Naive B cell (primary cell): ENCODE data around the gene CFAP157. TPM values are rescaled to one million over a fixed set of nuclear protein-coding genes. Genes with fewer than 3 reads are reported as not detected.
"Not testable (repeated sequence)": the region's sequence is repeated elsewhere in the genome, so short reads cannot be mapped to it uniquely, and the experiment has no call there.

Experiments
- ATAC-seq, 2 donors: fragments of 150-1000 bp; cut with Tn5 transposase; 2 replicates each; pipeline ENCODE4 v1.10.0; 2021; ENCODE audit warnings: low read depth in 2 of 2, mild to moderate bottlenecking in 2 of 2, moderate library complexity in 2 of 2
- DNase-seq: peaks from one replicate; pipeline ENCODE4 v3.0.0; 2022
- H3K27ac Mint-ChIP-seq, 6 donors: one replicate each; pipeline ENCODE4 v1.8.0; 2020 to 2022; ENCODE audit warnings: mild to moderate bottlenecking in 6 of 6, mixed read lengths in 6 of 6, moderate library complexity in 5 of 6, inconsistent platforms in 2 of 6
- H3K27me3 Mint-ChIP-seq, 3 donors: one replicate each; pipeline ENCODE4 v1.8.0; 2021 to 2022; ENCODE audit warnings: mixed read lengths in 3 of 3, mild to moderate bottlenecking in 1 of 3
- H3K36me3 Mint-ChIP-seq, 2 donors: one replicate each; pipeline ENCODE4 v1.8.0; 2020 to 2022; ENCODE audit warnings: mixed read lengths in 2 of 2, inconsistent platforms in 1 of 2, mild to moderate bottlenecking in 1 of 2
- H3K4me1 Mint-ChIP-seq, 3 donors: one replicate each; pipeline ENCODE4 v1.8.0; 2020 to 2022; ENCODE audit warnings: mixed read lengths in 3 of 3, inconsistent platforms in 1 of 3, mild to moderate bottlenecking in 1 of 3, moderate library complexity in 1 of 3
- H3K4me3 Mint-ChIP-seq, 8 donors: one replicate each; pipeline ENCODE4 v1.8.0; 2020 to 2022; ENCODE audit warnings: mild to moderate bottlenecking in 8 of 8, mixed read lengths in 8 of 8, moderate library complexity in 8 of 8, inconsistent platforms in 2 of 8
- H3K9me3 Mint-ChIP-seq, 7 donors: one replicate each; pipeline ENCODE4 v1.8.0; 2020 to 2022; ENCODE audit warnings: mixed read lengths in 7 of 7, mild to moderate bottlenecking in 5 of 7, inconsistent platforms in 2 of 7, moderate library complexity in 1 of 7
- polyA plus RNA-seq, 6 donors: library from polyadenylated mRNA; unstranded; fragments of 300-500 nt; fragmentation: Illumina TruSeq; gene quantifications; one replicate each; pipeline ENCODE4 v1.2.3, GENCODE V29; 2021; ENCODE audit warnings: low read depth in 6 of 6

Gene CFAP157
- polyA plus RNA-seq, 6 donors from 2014 or later, result 0.13 to 0.46 (median 0.40) TPM; not detected in 3

- no peak for DNase-seq
- Mint-ChIP-seq H3K4me3 (no peak overlapping the region), H3K27ac (peak overlapping the region in 1 of 6 donors; percentile 41), H3K4me1 (peaks cover 14 to 19% (median 15%) of the 10 kb centered on the region in 3 donors), H3K36me3 (peaks cover 3 to 6% of the 10 kb centered on the region in 2 donors), H3K9me3 (no peaks in the 10 kb centered on the region), H3K27me3 (no peaks in the 10 kb centered on the region)
- ATAC-seq, result no peak
Measured at GRCh38 chr9:127755061-127756060, 48.6 kb downstream of the CFAP157 start.

DNA sequence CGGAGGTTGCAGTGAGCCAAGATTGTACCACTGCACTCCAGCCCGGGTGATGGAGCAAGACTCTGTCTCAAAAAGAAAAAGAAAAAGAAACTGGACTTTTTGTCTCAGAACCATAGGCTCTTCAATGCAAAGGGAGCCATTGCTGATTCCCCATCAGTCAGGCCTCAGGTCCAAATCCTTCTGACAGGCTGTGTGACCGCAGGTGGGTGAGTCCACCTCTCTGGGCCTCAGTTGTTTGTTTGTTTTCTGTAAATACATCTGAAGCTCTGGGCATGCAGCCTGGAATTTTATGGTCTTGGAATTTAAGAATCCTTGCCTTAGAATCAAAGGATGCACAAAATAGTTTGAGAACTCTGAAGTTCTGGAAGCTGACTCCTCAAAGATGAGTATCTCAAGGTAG is 49.4 kb downstream of the CFAP157 start:
- DNase-seq, result no peak
- Mint-ChIP-seq H3K36me3 (peaks cover 0 to 6% of the 10 kb centered on the region in 2 donors), H3K4me1 (peaks cover 15 to 23% (median 15%) of the 10 kb centered on the region in 3 donors), H3K4me3 (no peak overlapping the region), H3K27ac (peak overlapping the region in 1 of 6 donors; percentile 41), H3K27me3 (no peaks in the 10 kb centered on the region), H3K9me3 (no peaks in the 10 kb centered on the region)
- ATAC-seq, result no peak

- not testable (repeated sequence) for H3K4me3 Mint-ChIP-seq, H3K9me3 Mint-ChIP-seq, DNase-seq, H3K36me3 Mint-ChIP-seq, H3K27ac Mint-ChIP-seq, ATAC-seq, H3K27me3 Mint-ChIP-seq
- H3K4me1 Mint-ChIP-seq, result peaks cover 13 to 28% (median 15%) of the 10 kb centered on the region in 3 donors
Measured at GRCh38 chr9:127756776-127757175, 50.0 kb downstream of the CFAP157 start.

DNA sequence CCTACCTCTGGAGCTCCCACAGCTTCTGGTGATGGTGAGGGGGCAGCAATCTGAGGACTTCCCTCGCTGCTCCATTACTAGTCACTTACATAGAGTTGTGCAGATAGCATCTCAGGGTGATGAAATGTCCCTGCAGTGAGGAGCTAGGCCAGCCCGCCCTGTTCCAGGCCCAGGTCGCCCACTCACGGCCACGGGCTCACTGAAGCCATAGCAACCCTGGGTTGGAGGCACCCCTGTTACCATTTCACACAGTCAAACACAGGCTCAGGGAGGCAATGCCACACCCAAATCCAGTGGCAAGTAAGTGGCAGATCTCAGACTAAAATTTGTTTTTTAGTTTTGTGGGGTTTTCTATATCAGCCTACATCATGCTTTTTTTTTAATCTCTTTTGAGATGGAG is 52.1 kb downstream of the CFAP157 start:
- Mint-ChIP-seq H3K36me3 (peaks cover 0 to 16% of the 10 kb centered on the region in 2 donors), H3K27me3 (no peaks in the 10 kb centered on the region), H3K27ac (peak overlapping the region in 3 of 6 donors; percentile 5 to 89 (median 62))

GRCh38 chr9:127761061-127761460 is 54.3 kb downstream of the CFAP157 start:
- H3K27me3 Mint-ChIP-seq, result no peaks in the 10 kb centered on the region
- peaks cover 43 to 59% (median 45%) of the 10 kb centered on the region in 3 donors for H3K4me1 Mint-ChIP-seq
- peaks cover 4 to 29% of the 10 kb centered on the region in 2 donors for H3K36me3 Mint-ChIP-seq
- DNase-seq (no peak), ATAC-seq (no peak)
- H3K4me3 Mint-ChIP-seq, result no peak overlapping the region
- H3K27ac Mint-ChIP-seq, result peak overlapping the region in 3 of 6 donors; percentile 52 to 90 (median 78)
- H3K9me3 Mint-ChIP-seq, result no peaks in the 10 kb centered on the region

More for the DNA sequence above, 52.1 kb downstream of the CFAP157 start:
- ATAC-seq, result no peak
- H3K9me3 Mint-ChIP-seq, result no peaks in the 10 kb centered on the region
- DNase-seq, result no peak
- H3K4me3 Mint-ChIP-seq, result no peak overlapping the region
- peaks cover 23 to 36% (median 28%) of the 10 kb centered on the region in 3 donors for H3K4me1 Mint-ChIP-seq

- H3K36me3 Mint-ChIP-seq, result peaks cover 4 to 34% of the 10 kb centered on the region in 2 donors
- H3K27me3 Mint-ChIP-seq, result no peaks in the 10 kb centered on the region
- ATAC-seq (no peak), DNase-seq (no peak)
- H3K27ac Mint-ChIP-seq, result peak overlapping the region in 2 of 6 donors; percentile 78 to 90
- H3K9me3 Mint-ChIP-seq, result no peaks in the 10 kb centered on the region
- no peak overlapping the region for H3K4me3 Mint-ChIP-seq
- peaks cover 48 to 63% (median 50%) of the 10 kb centered on the region in 3 donors for H3K4me1 Mint-ChIP-seq
Measured at GRCh38 chr9:127761491-127761956, 54.7 kb downstream of the CFAP157 start.

GRCh38 chr9:127762111-127762676 is 55.4 kb downstream of the CFAP157 start:
- peaks cover 55 to 70% (median 57%) of the 10 kb centered on the region in 3 donors for H3K4me1 Mint-ChIP-seq
- H3K36me3 Mint-ChIP-seq, result peaks cover 4 to 38% of the 10 kb centered on the region in 2 donors
- H3K27ac Mint-ChIP-seq, result peak overlapping the region in 5 of 6 donors; percentile 60 to 90 (median 79)
- H3K9me3 Mint-ChIP-seq, result no peaks in the 10 kb centered on the region
- H3K27me3 Mint-ChIP-seq, result no peaks in the 10 kb centered on the region
- DNase-seq (no peak), ATAC-seq (no peak)
- H3K4me3 Mint-ChIP-seq, result no peak overlapping the region

GRCh38 chr9:127763918-127764384 is 57.2 kb downstream of the CFAP157 start:
- H3K4me1 Mint-ChIP-seq, result peaks cover 60 to 80% (median 66%) of the 10 kb centered on the region in 3 donors
- peak overlapping the region in 2 of 8 donors; percentile 47 to 61 for H3K4me3 Mint-ChIP-seq
- H3K9me3 Mint-ChIP-seq, result no peaks in the 10 kb centered on the region
- H3K27ac Mint-ChIP-seq, result peak overlapping the region in 3 of 6 donors; percentile 85 to 96 (median 90)
- DNase-seq (no peak), ATAC-seq (no peak)
- peaks cover 4 to 40% of the 10 kb centered on the region in 2 donors for H3K36me3 Mint-ChIP-seq
- no peaks in the 10 kb centered on the region for H3K27me3 Mint-ChIP-seq

- Mint-ChIP-seq H3K4me1 (peaks cover 70 to 93% (median 79%) of the 10 kb centered on the region in 3 donors), H3K4me3 (peak overlapping the region in 2 of 8 donors; percentile 16 to 41), H3K36me3 (peaks cover 4 to 42% of the 10 kb centered on the region in 2 donors), H3K27ac (peak overlapping the region in 3 of 6 donors; percentile 72 to 91 (median 90)), H3K27me3 (no peaks in the 10 kb centered on the region), H3K9me3 (no peaks in the 10 kb centered on the region)
- DNase-seq (no peak), ATAC-seq (no peak)
Measured at GRCh38 chr9:127765418-127765817, 58.6 kb downstream of the CFAP157 start.

Other genes starting within 250 kb of the CFAP157 start
- under 1 TPM in 1 of 6 donors, not detected in 5; 0.31 TPM for gene STXBP1, start 94.7 kb upstream of the CFAP157 start, polyA plus RNA-seq
- gene PTRH1, start 8.7 kb downstream of the CFAP157 start, polyA plus RNA-seq, result 10 to 100 TPM in 3 of 6 donors, 1 to 10 TPM in 3; 7.0 to 25.2 (median 10.5) TPM
- under 1 TPM in 1 of 6 donors, not detected in 5; 0.66 TPM for gene TTC16, start 9.1 kb downstream of the CFAP157 start, polyA plus RNA-seq
- 10 to 100 TPM; 24.9 to 40.0 (median 27.3) TPM for gene TOR2A, start 28.3 kb downstream of the CFAP157 start, polyA plus RNA-seq
- gene SH2D3C, start 71.7 kb downstream of the CFAP157 start, polyA plus RNA-seq, result 10 to 100 TPM; 29.8 to 87.0 (median 34.7) TPM
- gene CDK9, start 79.0 kb downstream of the CFAP157 start, polyA plus RNA-seq, result 10 to 100 TPM; 37.3 to 88.8 (median 43.2) TPM
- 10 to 100 TPM; 52.2 to 78.0 (median 59.1) TPM for gene FPGS, start 95.9 kb downstream of the CFAP157 start, polyA plus RNA-seq
- 1 to 10 TPM in 5 of 6 donors, not detected in 1; 3.5 to 8.2 (median 5.8) TPM for gene ENG, start 147.7 kb downstream of the CFAP157 start, polyA plus RNA-seq
- gene AK1, start 170.7 kb downstream of the CFAP157 start, polyA plus RNA-seq, result not detected
- 10 to 100 TPM; 17.2 to 27.8 (median 19.8) TPM for gene ST6GALNAC6, start 192.6 kb downstream of the CFAP157 start, polyA plus RNA-seq
- 10 to 100 TPM; 19.7 to 36.6 (median 25.0) TPM for gene ST6GALNAC4, start 210.1 kb downstream of the CFAP157 start, polyA plus RNA-seq
- gene PIP5KL1, start 223.8 kb downstream of the CFAP157 start, polyA plus RNA-seq, result 1 to 10 TPM in 1 of 6 donors, under 1 TPM in 1, not detected in 4; 0.73 to 1.0 TPM
- gene DPM2, start 230.9 kb downstream of the CFAP157 start, polyA plus RNA-seq, result 10 to 100 TPM; 46.3 to 78.7 (median 54.2) TPM